A673 (cell line): ENCODE results near the gene CLCN4.

Experiments
- EZH2 ChIP-seq: fragments of 200-600 bp; sonication (generic); IDR thresholded peaks from 2 replicates; pipeline ENCODE4 v1.6.1; 2017; ENCODE audit warnings: borderline replicate concordance, low read depth, mild to moderate bottlenecking, mixed read lengths, antibody characterized with exemption, low read length; ENCODE audit not compliant: poor library complexity, severe bottlenecking
- TF ChIP-seq, protein P1 (sequence below): fragments of 300-800, 200-600 bp; sonication (generic); conservative IDR thresholded peaks from 2 replicates; pipeline ENCODE4 v1.5.1; 2017; ENCODE audit warnings: low read depth, mild to moderate bottlenecking, antibody characterized with exemption, low read length, moderate library complexity, mixed read lengths

DNA sequence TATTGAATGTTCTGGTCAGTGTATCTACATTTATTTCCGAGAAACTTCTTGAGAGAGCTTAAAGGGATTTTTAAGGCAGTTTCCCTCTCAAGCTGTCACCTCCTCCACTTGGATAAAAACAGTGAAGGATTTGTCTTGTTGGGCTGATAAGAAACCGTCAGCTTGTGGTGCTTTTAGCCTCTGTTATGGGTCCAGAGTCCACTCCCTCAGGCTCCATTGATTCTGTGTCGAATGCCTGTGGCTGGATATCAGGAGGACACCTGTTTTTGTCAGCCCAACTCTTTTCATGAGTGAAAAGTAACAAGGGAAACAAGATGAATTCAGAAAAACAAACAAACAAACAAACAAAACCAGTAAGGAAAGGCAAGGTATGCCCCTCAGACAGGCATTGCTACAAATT, 12.4 kb downstream of the CLCN4 start:
- no peak for TF ChIP-seq EZH2
- TF ChIP-seq, protein P1, sequence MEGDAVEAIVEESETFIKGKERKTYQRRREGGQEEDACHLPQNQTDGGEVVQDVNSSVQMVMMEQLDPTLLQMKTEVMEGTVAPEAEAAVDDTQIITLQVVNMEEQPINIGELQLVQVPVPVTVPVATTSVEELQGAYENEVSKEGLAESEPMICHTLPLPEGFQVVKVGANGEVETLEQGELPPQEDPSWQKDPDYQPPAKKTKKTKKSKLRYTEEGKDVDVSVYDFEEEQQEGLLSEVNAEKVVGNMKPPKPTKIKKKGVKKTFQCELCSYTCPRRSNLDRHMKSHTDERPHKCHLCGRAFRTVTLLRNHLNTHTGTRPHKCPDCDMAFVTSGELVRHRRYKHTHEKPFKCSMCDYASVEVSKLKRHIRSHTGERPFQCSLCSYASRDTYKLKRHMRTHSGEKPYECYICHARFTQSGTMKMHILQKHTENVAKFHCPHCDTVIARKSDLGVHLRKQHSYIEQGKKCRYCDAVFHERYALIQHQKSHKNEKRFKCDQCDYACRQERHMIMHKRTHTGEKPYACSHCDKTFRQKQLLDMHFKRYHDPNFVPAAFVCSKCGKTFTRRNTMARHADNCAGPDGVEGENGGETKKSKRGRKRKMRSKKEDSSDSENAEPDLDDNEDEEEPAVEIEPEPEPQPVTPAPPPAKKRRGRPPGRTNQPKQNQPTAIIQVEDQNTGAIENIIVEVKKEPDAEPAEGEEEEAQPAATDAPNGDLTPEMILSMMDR: no peak
